ENCODE data around the gene SRD5A3. TPM values are rescaled to one million over a fixed set of nuclear protein-coding genes. Genes with fewer than 3 reads are reported as not detected.
A peak's percentile ranks its signal among the peaks of the same experiment; 100 is the strongest.

Gene SRD5A3
- polyA plus RNA-seq, 1 donor from 2014 or later, result 6.2 TPM

DNA sequence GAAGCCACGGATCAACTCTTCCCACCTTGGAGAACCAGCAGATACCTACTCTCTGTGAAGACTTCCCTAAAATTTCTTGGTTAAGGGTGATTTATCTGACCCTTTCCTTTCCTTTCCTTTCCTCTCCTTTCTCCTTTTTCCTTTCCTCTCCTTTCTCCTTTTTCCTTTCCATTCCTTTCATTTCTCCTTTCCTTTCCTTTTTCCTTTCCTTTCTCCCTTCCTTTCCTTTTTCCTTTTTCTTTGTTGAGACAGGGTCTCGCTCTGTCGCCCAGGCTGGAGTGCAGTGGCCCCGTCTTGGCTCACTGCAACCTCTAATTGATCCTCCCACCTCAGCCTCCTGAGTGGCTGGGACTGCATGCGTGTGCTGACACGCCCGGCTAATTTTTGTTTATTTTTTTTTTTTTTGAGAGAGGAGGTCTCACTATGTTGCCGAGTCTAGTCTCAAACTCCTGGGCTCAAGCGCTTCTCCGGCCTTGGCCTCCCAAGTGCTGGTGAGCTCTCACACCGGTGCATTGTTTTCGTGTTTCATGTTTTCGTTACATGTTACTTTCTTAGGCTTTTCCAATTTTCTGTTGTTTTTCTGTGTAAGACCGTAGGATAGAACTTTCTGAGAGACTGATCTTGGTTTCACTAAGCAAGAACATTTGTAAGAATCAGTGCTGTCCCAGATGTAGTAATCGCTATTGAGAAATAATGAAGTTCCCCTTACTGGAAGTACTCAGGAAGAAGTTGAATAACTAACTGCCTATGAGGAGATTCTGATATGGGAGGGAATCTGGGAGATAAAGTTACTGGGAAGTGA, 51.7 kb downstream of the SRD5A3 start:
- H3K27ac ChIP-seq (ENCODE audit: low read length), result no peak overlapping the region
- no peaks in the 10 kb centered on the region for H3K36me3 ChIP-seq (ENCODE audit: insufficient read depth, low read length)
- H4K20me1 ChIP-seq (ENCODE audit: insufficient read depth), result no peaks in the 10 kb centered on the region
- H3K9me3 ChIP-seq (ENCODE audit: low read length), result no peaks in the 10 kb centered on the region
- H3K27me3 ChIP-seq (ENCODE audit: insufficient read depth, low read depth, low read length), result peaks cover 3% of the 10 kb centered on the region
- peaks cover 45% of the 10 kb centered on the region for H3K79me2 ChIP-seq (replicated peaks; ENCODE audit: insufficient read depth, low read length)
- no peak overlapping the region for H2AFZ ChIP-seq (ENCODE audit: low read depth, low read length)
- H3K4me2 ChIP-seq (ENCODE audit: low read length), result peak overlapping the region; percentile 81
- no peaks in the 10 kb centered on the region for H3K9me2 ChIP-seq (ENCODE audit: insufficient read depth, low read length)
- H3K4me3 ChIP-seq (ENCODE audit: low read length), result peak overlapping the region; percentile 73
- TF ChIP-seq SMC3 (conservative IDR thresholded peaks at IDR 0.05; ENCODE audit: poor library complexity), result no peak
- TF ChIP-seq RAD21 (conservative IDR thresholded peaks at IDR 0.05), result no peak
- peak overlapping the region; percentile 85 for H3K9ac ChIP-seq (ENCODE audit: low read length)
- H3F3A ChIP-seq (ENCODE audit: insufficient read depth, low read length, poor library complexity, severe bottlenecking), result no peaks in the 10 kb centered on the region

GRCh38 chr4:55398461-55398860, 52.4 kb downstream of the SRD5A3 start:
- Histone ChIP-seq H3K79me2 (replicated peaks; ENCODE audit: insufficient read depth, low read length) (peaks cover 50% of the 10 kb centered on the region), H3K9me2 (ENCODE audit: insufficient read depth, low read length) (no peaks in the 10 kb centered on the region), H3K4me3 (ENCODE audit: low read length) (peak overlapping the region; percentile 73), H3K9me3 (ENCODE audit: low read length) (no peaks in the 10 kb centered on the region), H3K27me3 (ENCODE audit: insufficient read depth, low read depth, low read length) (peaks cover 3% of the 10 kb centered on the region), H3F3A (ENCODE audit: insufficient read depth, low read length, poor library complexity, severe bottlenecking) (no peaks in the 10 kb centered on the region), H3K36me3 (ENCODE audit: insufficient read depth, low read length) (no peaks in the 10 kb centered on the region), H3K9ac (ENCODE audit: low read length) (no peak overlapping the region), H4K20me1 (ENCODE audit: insufficient read depth) (no peaks in the 10 kb centered on the region), H3K27ac (ENCODE audit: low read length) (no peak overlapping the region), H2AFZ (ENCODE audit: low read depth, low read length) (no peak overlapping the region), H3K4me2 (ENCODE audit: low read length) (peak overlapping the region; percentile 81)
- no peak for TF ChIP-seq TAF1 (IDR thresholded peaks at IDR 0.05; ENCODE audit: low read depth)
- no peak for TF ChIP-seq RAD21 (conservative IDR thresholded peaks at IDR 0.05)
- no peak for TF ChIP-seq POLR2AphosphoS5 (IDR thresholded peaks at IDR 0.05)
- TF ChIP-seq EZH2 (IDR thresholded peaks at IDR 0.05; ENCODE audit: borderline replicate concordance, insufficient read depth, low read length, poor library complexity, severe bottlenecking), result no peak
- TF ChIP-seq MXI1 (conservative IDR thresholded peaks at IDR 0.05; ENCODE audit: poor library complexity, severe bottlenecking), result no peak
- no peak for TF ChIP-seq EP300 (conservative IDR thresholded peaks at IDR 0.05; ENCODE audit: poor library complexity, severe bottlenecking)
- no peak for TF ChIP-seq SMC3 (conservative IDR thresholded peaks at IDR 0.05; ENCODE audit: poor library complexity)
- TF ChIP-seq, protein P1, sequence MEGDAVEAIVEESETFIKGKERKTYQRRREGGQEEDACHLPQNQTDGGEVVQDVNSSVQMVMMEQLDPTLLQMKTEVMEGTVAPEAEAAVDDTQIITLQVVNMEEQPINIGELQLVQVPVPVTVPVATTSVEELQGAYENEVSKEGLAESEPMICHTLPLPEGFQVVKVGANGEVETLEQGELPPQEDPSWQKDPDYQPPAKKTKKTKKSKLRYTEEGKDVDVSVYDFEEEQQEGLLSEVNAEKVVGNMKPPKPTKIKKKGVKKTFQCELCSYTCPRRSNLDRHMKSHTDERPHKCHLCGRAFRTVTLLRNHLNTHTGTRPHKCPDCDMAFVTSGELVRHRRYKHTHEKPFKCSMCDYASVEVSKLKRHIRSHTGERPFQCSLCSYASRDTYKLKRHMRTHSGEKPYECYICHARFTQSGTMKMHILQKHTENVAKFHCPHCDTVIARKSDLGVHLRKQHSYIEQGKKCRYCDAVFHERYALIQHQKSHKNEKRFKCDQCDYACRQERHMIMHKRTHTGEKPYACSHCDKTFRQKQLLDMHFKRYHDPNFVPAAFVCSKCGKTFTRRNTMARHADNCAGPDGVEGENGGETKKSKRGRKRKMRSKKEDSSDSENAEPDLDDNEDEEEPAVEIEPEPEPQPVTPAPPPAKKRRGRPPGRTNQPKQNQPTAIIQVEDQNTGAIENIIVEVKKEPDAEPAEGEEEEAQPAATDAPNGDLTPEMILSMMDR (IDR thresholded peaks at IDR 0.05; ENCODE audit: poor library complexity, severe bottlenecking), result no peak
- TF ChIP-seq REST (IDR thresholded peaks at IDR 0.05; ENCODE audit: borderline replicate concordance), result no peak
